ENCODE measurements around the gene SPATA18. TPM values are rescaled to one million over a fixed set of nuclear protein-coding genes. Genes with fewer than 3 reads are reported as not detected.

SPATA18 gene
- total and polyA plus RNA-seq, 2 of the 8 experiments (the other 6 are each of a cell fraction or from before 2014, with no cell fraction given): 1.4 to 2.4 TPM

- no peak for TF ChIP-seq CHD7 (IDR thresholded peaks at IDR 0.05; ENCODE audit: insufficient replicate concordance, low read length)
- TF ChIP-seq SRF (IDR thresholded peaks at IDR 0.05; ENCODE audit: low read depth, low read length): no peak
- no peak for TF ChIP-seq SP1 (IDR thresholded peaks at IDR 0.05; ENCODE audit: low read depth, low read length)
- no peak for TF ChIP-seq POLR2A (IDR thresholded peaks at IDR 0.05; ENCODE audit: control extremely low read depth in 1 of 2, low read depth in 2 of 2, low read length in 2 of 2)
- TF ChIP-seq CHD1 (IDR thresholded peaks at IDR 0.05; ENCODE audit: low read depth, low read length): no peak
- TF ChIP-seq POU5F1 (IDR thresholded peaks at IDR 0.05; ENCODE audit: low read depth, low read length): no peak
- no peak for TF ChIP-seq TAF1 (IDR thresholded peaks at IDR 0.05; ENCODE audit: low read depth, low read length)
These were observed 60.9 kb downstream of the SPATA18 start (continued) for GRCh38 chr4:52111995-52112394.

Data from H1 (cell line).